GM13976 (cell line): Measurements from ENCODE around the gene PDIK1L.

Experiments used
- DNase-seq: peaks from one replicate; pipeline ENCODE4 v3.0.0; 2012; ENCODE audit warnings: low spot score
- in situ Hi-C: fragments of 300-500 bp; cut with MboI; formaldehyde crosslinking; loops from one replicate; pipeline ENCODE4 v1.12.0; 2022; ENCODE audit warnings: low sequenced_read_pairs, mixed read lengths, inconsistent platforms; ENCODE audit not compliant: unreplicated experiment
- TF ChIP-seq, protein P1 (sequence below): IDR thresholded peaks from 2 replicates; pipeline ENCODE4 v1.5.1; 2012; ENCODE audit warnings: borderline replicate concordance, mild to moderate bottlenecking; ENCODE audit not compliant: insufficient read depth; ENCODE audit errors: extremely low read depth, missing control alignments, control extremely low read depth

PDIK1L gene

DNA sequence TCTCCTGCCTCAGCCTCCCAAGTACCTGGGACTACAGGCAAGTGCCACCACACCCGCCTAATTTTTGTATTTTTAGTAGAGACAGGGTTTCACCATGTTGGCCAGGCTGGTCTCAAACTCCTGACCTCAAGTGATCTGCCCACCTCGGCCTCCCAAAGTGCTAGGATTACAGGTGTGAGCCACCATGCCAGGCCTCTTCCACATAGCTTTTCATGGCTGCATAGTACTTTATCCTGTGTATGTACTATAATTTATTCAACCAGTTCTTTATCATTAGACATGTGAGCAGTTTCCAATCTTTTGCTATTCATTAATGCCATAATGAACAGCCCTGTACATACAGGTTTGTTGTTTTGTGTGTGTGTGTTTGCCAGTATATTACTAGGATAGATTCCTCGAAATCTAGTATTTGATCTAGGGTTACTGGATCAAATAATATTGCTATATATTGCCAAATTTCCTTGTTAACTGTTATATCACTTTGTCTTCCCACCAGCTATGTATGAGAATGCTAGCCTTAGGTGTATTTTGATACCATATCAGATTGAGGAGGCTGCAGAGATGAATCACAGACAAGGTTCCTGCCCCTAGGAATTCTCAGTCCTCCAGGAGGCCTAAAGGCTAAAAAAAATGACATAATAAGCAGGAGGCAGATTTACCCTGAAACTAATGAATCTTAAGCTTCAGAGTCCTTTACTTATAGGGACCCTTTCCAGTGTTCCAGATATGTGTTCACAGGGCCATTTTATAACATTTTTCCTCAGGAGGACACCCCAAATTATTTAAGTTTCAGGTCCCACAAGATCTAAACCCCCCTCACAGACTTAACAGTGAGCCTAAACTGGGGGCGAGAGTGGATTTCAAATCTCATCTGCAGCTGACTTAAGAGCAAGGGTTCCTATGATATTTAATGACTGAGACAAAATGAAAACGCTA lies 2.1 kb upstream of the PDIK1L start:
- TF ChIP-seq, protein P1, sequence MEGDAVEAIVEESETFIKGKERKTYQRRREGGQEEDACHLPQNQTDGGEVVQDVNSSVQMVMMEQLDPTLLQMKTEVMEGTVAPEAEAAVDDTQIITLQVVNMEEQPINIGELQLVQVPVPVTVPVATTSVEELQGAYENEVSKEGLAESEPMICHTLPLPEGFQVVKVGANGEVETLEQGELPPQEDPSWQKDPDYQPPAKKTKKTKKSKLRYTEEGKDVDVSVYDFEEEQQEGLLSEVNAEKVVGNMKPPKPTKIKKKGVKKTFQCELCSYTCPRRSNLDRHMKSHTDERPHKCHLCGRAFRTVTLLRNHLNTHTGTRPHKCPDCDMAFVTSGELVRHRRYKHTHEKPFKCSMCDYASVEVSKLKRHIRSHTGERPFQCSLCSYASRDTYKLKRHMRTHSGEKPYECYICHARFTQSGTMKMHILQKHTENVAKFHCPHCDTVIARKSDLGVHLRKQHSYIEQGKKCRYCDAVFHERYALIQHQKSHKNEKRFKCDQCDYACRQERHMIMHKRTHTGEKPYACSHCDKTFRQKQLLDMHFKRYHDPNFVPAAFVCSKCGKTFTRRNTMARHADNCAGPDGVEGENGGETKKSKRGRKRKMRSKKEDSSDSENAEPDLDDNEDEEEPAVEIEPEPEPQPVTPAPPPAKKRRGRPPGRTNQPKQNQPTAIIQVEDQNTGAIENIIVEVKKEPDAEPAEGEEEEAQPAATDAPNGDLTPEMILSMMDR = no peak
- DNase-seq = no peak
- in situ Hi-C loops = loop anchor here (5.0 kb wide), 1 partner anchor 38 kb away; no protein-coding TSS in a partner anchor

DNA sequence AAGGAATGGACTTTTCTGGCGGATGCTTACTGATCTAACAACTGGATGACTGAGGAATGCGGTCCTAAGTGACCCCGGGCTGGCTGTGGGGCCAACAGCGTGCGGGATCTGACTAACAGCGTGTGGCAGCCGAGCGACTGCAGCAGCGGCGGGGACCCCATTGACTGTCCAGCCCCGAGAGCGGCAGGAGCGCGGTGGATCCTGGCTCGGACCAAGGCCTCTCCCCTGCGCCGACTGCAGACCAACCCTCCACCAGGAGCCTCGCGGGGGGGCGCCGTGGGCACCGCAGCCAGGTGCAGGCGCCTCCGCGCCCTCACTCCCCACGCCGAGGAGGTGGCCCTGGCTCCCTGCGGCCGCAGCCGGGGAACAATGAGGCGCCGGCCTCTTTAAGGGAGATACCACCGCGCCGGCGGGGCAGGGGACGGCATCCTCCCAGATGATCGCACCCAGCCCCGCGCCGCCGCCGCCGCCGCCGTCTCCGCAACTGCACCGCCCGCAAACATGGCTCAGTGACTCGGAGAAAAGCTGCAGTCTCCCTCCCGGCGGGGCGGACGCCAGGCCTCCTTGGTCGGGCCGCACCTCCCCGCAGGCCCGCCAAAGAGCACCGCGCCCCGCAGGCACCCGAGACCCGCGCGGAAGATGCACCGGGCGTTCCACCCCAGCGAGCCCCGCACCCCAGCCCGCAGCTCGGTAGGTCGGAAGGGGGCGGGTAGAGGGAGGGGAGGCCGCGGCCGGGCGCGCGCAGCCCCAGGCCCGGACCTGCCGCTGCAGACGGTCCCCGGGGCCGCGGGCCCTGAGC lies 694 bp upstream of the PDIK1L start:
- in situ Hi-C loops = no loop called here
- TF ChIP-seq, protein P1 = peak; percentile 4
- DNase-seq = peak; percentile 85

DNA sequence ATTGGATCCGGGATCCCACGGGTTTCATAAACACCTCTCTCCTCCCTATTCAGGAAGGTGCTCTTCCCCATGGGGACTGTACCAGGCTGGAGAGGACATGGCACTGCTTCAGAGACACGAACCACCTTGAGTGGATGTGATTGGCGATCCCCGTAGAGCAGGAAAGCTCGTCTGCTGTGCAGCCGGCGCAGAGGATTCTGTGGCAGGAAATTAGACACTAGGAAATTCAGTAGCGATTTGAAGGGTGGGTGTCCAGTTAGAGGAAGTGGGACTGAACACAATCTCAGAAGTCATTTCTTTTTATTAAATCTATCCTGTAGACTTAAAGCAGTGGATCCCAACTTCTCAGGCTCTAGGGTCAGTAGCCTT lies 767 bp downstream of the PDIK1L start:
- peak; percentile 36 for DNase-seq
- in situ Hi-C loops = no loop called here
- TF ChIP-seq, protein P1 = no peak

DNA sequence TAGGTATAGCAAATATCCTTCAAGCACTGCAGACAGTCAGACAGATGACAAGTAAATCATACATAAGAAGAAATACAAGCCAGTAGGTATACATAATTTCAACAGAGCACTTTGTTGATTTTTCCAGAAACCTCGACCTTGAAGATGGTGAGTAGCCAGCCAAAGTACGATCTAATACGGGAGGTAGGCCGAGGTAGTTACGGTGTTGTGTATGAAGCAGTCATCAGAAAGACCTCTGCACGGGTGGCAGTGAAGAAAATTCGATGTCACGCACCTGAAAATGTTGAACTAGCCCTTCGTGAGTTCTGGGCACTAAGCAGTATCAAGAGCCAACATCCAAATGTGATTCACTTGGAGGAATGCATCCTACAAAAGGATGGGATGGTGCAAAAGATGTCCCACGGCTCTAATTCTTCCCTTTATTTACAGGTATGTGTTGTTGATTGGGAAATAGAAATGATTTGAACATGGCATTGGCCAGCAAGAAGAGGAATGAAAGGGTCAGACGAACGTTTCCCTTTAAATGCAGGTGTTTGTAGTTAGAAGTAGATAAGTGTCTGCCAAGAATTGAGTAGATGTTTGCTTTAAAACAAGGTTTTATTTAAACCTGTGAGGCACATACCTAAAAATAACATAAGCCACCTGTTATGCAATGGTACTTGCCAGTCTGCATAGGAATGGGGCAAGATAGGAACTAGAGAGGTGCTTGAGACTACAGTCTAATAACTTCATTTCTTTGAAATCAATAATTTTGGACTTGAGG lies 2.7 kb downstream of the PDIK1L start:
- DNase-seq = no peak
- TF ChIP-seq, protein P1 = no peak
- in situ Hi-C loops = no loop called here

DNA sequence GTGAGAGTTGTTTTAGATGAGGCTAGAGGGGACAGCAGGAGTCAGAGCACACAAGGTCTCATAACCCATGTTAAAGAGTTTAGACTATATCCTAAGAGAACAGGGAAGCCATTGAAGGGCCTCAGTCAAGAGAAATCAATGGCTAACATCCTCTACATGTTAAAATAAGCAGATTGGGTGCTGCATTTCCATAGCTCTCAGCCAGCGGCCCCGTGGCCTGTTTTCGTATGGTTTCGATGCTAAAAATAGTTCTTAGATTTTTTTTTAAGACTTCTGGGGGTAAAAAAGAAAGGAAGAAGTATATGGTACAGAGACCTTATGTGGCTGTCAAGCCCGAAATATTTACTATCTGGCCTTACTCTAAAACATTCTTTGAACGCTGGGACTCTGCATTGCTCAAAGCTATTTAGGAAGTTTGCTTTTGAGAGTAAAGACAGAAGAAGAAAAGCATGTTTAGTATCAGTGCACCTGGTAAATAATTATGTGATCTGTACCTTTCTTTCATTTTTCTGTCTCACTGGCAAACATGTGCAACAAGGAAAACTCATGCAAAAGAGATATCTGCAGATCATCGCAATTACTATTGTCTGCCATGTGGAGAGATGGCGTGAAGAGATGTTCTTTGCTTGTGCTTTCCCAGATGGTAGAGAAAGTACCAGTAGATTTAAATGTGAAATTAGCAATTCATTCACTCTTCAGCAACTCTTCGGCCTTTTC lies 8.4 kb downstream of the PDIK1L start:
- in situ Hi-C loops = no loop called here
- no peak for DNase-seq
- TF ChIP-seq, protein P1 = no peak
